Osteoblast (primary cell): ENCODE results near the gene DISC1. TPM values are rescaled to one million over a fixed set of nuclear protein-coding genes. Genes with fewer than 3 reads are reported as not detected.
"Not testable (repeated sequence)": the region's sequence is repeated elsewhere in the genome, so short reads cannot be mapped to it uniquely, and the experiment has no call there.

Experiments
- DNase-seq: peaks from one replicate; pipeline ENCODE4 v3.0.0; 2011; ENCODE audit warnings: low spot score, mixed read lengths; ENCODE audit not compliant: insufficient read length; ENCODE audit errors: missing footprints
- H2AFZ ChIP-seq: 2 replicates; pipeline ENCODE4 v1.6.0; 2011; ENCODE audit warnings: mild to moderate bottlenecking, low read length
- H3K27ac ChIP-seq: 2 replicates; pipeline ENCODE4 v1.5.1; 2011; ENCODE audit warnings: mild to moderate bottlenecking, low read depth, low read length, moderate library complexity
- H3K27me3 ChIP-seq: 2 replicates; pipeline ENCODE4 v1.6.0; 2012; ENCODE audit warnings: mild to moderate bottlenecking, control low read depth, inconsistent platforms, low read length, moderate library complexity; ENCODE audit not compliant: insufficient read depth
- H3K36me3 ChIP-seq: 2 replicates; pipeline ENCODE4 v1.5.1; 2011; ENCODE audit warnings: mild to moderate bottlenecking, low read length, control low read depth, moderate library complexity; ENCODE audit not compliant: insufficient read depth
- H3K4me1 ChIP-seq: 2 replicates; pipeline ENCODE4 v1.5.1; 2011; ENCODE audit warnings: mild to moderate bottlenecking, low read length, control low read depth, moderate library complexity; ENCODE audit not compliant: insufficient read depth
- H3K4me2 ChIP-seq: 2 replicates; pipeline ENCODE4 v1.6.0; 2011; ENCODE audit warnings: mild to moderate bottlenecking, low read length; ENCODE audit not compliant: insufficient read depth
- H3K4me3 ChIP-seq: fragments of 200-600 bp; sonication (generic); 3 replicates; pipeline ENCODE4 v1.5.1; 2012; ENCODE audit warnings: mild to moderate bottlenecking, low read length, inconsistent platforms; ENCODE audit not compliant: insufficient read depth
- H3K79me2 ChIP-seq: 2 replicates; pipeline ENCODE4 v1.6.0; 2012; ENCODE audit warnings: mild to moderate bottlenecking, low read length, control low read depth, inconsistent platforms; ENCODE audit not compliant: insufficient read depth
- H3K9me3 ChIP-seq: 2 replicates; pipeline ENCODE4 v1.5.1; 2011; ENCODE audit warnings: low read depth, low read length, control low read depth
- H4K20me1 ChIP-seq: 2 replicates; pipeline ENCODE4 v1.6.0; 2012; ENCODE audit warnings: mild to moderate bottlenecking, low read length, control low read depth; ENCODE audit not compliant: insufficient read depth
- CTCF ChIP-seq: IDR thresholded peaks from 2 replicates; pipeline ENCODE4 v1.5.1; 2011; ENCODE audit warnings: mild to moderate bottlenecking, low read depth, low read length, moderate library complexity; ENCODE audit errors: extremely low read depth
- total RNA-seq: library from RNA; depleted of rRNA; stranded (reverse); fragments of >200 nt; gene quantifications from 2 replicates; pipeline ENCODE4 v1.2.3, GENCODE V29; 2012

Gene DISC1
- total RNA-seq, 1 donor, result 11.9 TPM

- Histone ChIP-seq H3K9me3 (no peaks in the 10 kb centered on the region), H3K79me2 (no peaks in the 10 kb centered on the region), H3K4me3 (no peak overlapping the region), H3K27me3 (no peaks in the 10 kb centered on the region), H3K4me1 (no peaks in the 10 kb centered on the region), H3K4me2 (no peak overlapping the region), H3K36me3 (no peaks in the 10 kb centered on the region), H2AFZ (no peak overlapping the region), H4K20me1 (no peaks in the 10 kb centered on the region), H3K27ac (no peak overlapping the region)
- DNase-seq, result no peak
- no peak for TF ChIP-seq CTCF
These were observed 27.0 kb downstream of the DISC1 start for GRCh38 chr1:231653632-231654031.

GRCh38 chr1:231656741-231657140 is 30.2 kb downstream of the DISC1 start:
- Histone ChIP-seq H3K9me3 (no peaks in the 10 kb centered on the region), H4K20me1 (no peaks in the 10 kb centered on the region), H3K27ac (no peak overlapping the region), H3K4me3 (no peak overlapping the region), H3K36me3 (no peaks in the 10 kb centered on the region), H2AFZ (no peak overlapping the region), H3K79me2 (no peaks in the 10 kb centered on the region), H3K4me2 (no peak overlapping the region), H3K27me3 (no peaks in the 10 kb centered on the region), H3K4me1 (no peaks in the 10 kb centered on the region)
- DNase-seq, result no peak
- no peak for TF ChIP-seq CTCF

- H3K4me1 ChIP-seq, H3K4me2 ChIP-seq, H3K36me3 ChIP-seq, H4K20me1 ChIP-seq, DNase-seq, H3K79me2 ChIP-seq, H3K27me3 ChIP-seq, H2AFZ ChIP-seq, H3K27ac ChIP-seq, H3K9me3 ChIP-seq, H3K4me3 ChIP-seq: not testable (repeated sequence)
These were observed 31.6 kb downstream of the DISC1 start for GRCh38 chr1:231658223-231658622.

- DNase-seq, result no peak
- H3K27me3 ChIP-seq, result no peaks in the 10 kb centered on the region
- TF ChIP-seq CTCF, result no peak
- no peak overlapping the region for H2AFZ ChIP-seq
- H3K4me2 ChIP-seq, result no peak overlapping the region
- no peaks in the 10 kb centered on the region for H3K4me1 ChIP-seq
- H4K20me1 ChIP-seq, result no peaks in the 10 kb centered on the region
- no peaks in the 10 kb centered on the region for H3K79me2 ChIP-seq
- no peak overlapping the region for H3K27ac ChIP-seq
- no peaks in the 10 kb centered on the region for H3K9me3 ChIP-seq
- no peaks in the 10 kb centered on the region for H3K36me3 ChIP-seq
- no peak overlapping the region for H3K4me3 ChIP-seq
These were observed 33.6 kb downstream of the DISC1 start for GRCh38 chr1:231660198-231660597.
